ENCODE data around the gene TOPAZ1.

- no peak for TF ChIP-seq CTCF (conservative IDR thresholded peaks at IDR 0.05; ENCODE audit: low read depth, low read length)
- TF ChIP-seq EZH2phosphoT487 (IDR thresholded peaks at IDR 0.05; ENCODE audit: borderline replicate concordance, low read length), result no peak
- TF ChIP-seq EZH2 (IDR thresholded peaks at IDR 0.05; ENCODE audit: low read length, unreplicated experiment), result no peak
Measured at GRCh38 chr3:44265815-44266214, 24.1 kb downstream of the TOPAZ1 start.
